NCI-H748 (cell line): Measurements from ENCODE around the gene DSCAM.
A peak's percentile ranks its signal among the peaks of the same experiment; 100 is the strongest.

ENCODE experiments used
- DNase-seq: peaks from one replicate; lab custom pipeline; 2025; ENCODE audit not compliant: unreplicated experiment; lab: John Stamatoyannopoulos, UW

Gene DSCAM

GRCh38 chr21:40839521-40839920 is 7.4 kb downstream of the DSCAM start:
- no peak for DNase-seq

GRCh38 chr21:40837456-40837855 is 9.5 kb downstream of the DSCAM start:
- no peak for DNase-seq

GRCh38 chr21:40835184-40835694 is 11.7 kb downstream of the DSCAM start:
- no peak for DNase-seq

- peak; percentile 26 for DNase-seq
Observed at GRCh38 chr21:40833184-40833583, 13.8 kb downstream of the DSCAM start.

GRCh38 chr21:40832316-40832715 is 14.6 kb downstream of the DSCAM start:
- DNase-seq, result no peak

GRCh38 chr21:40830836-40831235 is 16.1 kb downstream of the DSCAM start:
- DNase-seq, result no peak

GRCh38 chr21:40829791-40830190 is 17.2 kb downstream of the DSCAM start:
- no peak for DNase-seq

GRCh38 chr21:40829308-40829707 is 17.6 kb downstream of the DSCAM start:
- DNase-seq, result no peak

- DNase-seq, result no peak
Observed at GRCh38 chr21:40827509-40827908, 19.4 kb downstream of the DSCAM start.

- DNase-seq, result no peak
Observed at GRCh38 chr21:40819071-40819900, 27.7 kb downstream of the DSCAM start.

- no peak for DNase-seq
Observed at GRCh38 chr21:40813918-40814317, 33.0 kb downstream of the DSCAM start.

GRCh38 chr21:40809673-40810197 is 37.2 kb downstream of the DSCAM start:
- DNase-seq, result no peak

- no peak for DNase-seq
Observed at GRCh38 chr21:40803101-40803500, 43.9 kb downstream of the DSCAM start.

GRCh38 chr21:40800126-40800525 is 46.8 kb downstream of the DSCAM start:
- no peak for DNase-seq

GRCh38 chr21:40797891-40798290 is 49.1 kb downstream of the DSCAM start:
- no peak for DNase-seq

GRCh38 chr21:40797410-40797809 is 49.5 kb downstream of the DSCAM start:
- DNase-seq, result no peak

GRCh38 chr21:40796464-40796863 is 50.5 kb downstream of the DSCAM start:
- DNase-seq, result no peak

GRCh38 chr21:40795313-40795712 is 51.6 kb downstream of the DSCAM start:
- DNase-seq, result no peak

- DNase-seq, result peak; percentile 29
Observed at GRCh38 chr21:40792691-40793456, 54.1 kb downstream of the DSCAM start.

- no peak for DNase-seq
Observed at GRCh38 chr21:40788635-40789034, 58.3 kb downstream of the DSCAM start.

- DNase-seq, result no peak
Observed at GRCh38 chr21:40783404-40783803, 63.6 kb downstream of the DSCAM start.
